H1 (cell line): ENCODE results near the gene NUMB. TPM values are rescaled to one million over a fixed set of nuclear protein-coding genes. Genes with fewer than 3 reads are reported as not detected.

Source experiments
- CTCF ChIA-PET: fragments of 300-600 bp; sonication (Branson Sonifier 250); formaldehyde crosslinking; loops from one replicate; lab custom pipeline; 2021; ENCODE audit not compliant: partially characterized antibody; lab: Charles Lee
- POLR2A ChIA-PET: fragments of 300-600 bp; sonication (Branson Sonifier 250); formaldehyde crosslinking; loops from one replicate; lab custom pipeline; 2021; ENCODE audit warnings: inconsistent platforms; ENCODE audit not compliant: partially characterized antibody; lab: Charles Lee
- DNase-seq, 2 experiments: peaks; one replicate each; pipeline versions ENCODE4 v3.0.0 to v3.0.0-alpha.2; 2010 to 2022; ENCODE audit warnings: low spot score in 2 of 2, low read depth in 1 of 2, mixed read lengths in 1 of 2
- FAIRE-seq: peaks from 2 replicates; lab custom pipeline; 2011; peaks lifted over from hg19 to GRCh38; lab: Jason Lieb, UNC
- H2AFZ ChIP-seq: 2 replicates; pipeline ENCODE4 v1.8.1; 2012; ENCODE audit warnings: low read length, inconsistent platforms
- H2AK5ac ChIP-seq: 2 replicates; pipeline ENCODE4 v1.6.1; 2013; ENCODE audit warnings: low read depth, low read length
- H2BK120ac ChIP-seq: replicated peaks from 2 replicates; pipeline ENCODE3; 2013; ENCODE audit warnings: low read depth, low read length, inconsistent platforms
- H2BK12ac ChIP-seq: 2 replicates; pipeline ENCODE4 v1.6.1; 2013; ENCODE audit warnings: low read depth, low read length
- H2BK15ac ChIP-seq: 2 replicates; pipeline ENCODE4 v1.6.1; 2013; ENCODE audit warnings: low read length
- H2BK20ac ChIP-seq: 2 replicates; pipeline ENCODE4 v1.6.1; 2013; ENCODE audit warnings: low read length
- H2BK5ac ChIP-seq: 2 replicates; pipeline ENCODE4 v1.6.1; 2013; ENCODE audit warnings: low read depth, low read length
- H3K14ac ChIP-seq: 2 replicates; pipeline ENCODE4 v1.6.1; 2013; ENCODE audit warnings: inconsistent platforms; ENCODE audit not compliant: insufficient read length
- H3K18ac ChIP-seq: 2 replicates; pipeline ENCODE4 v1.6.1; 2013; ENCODE audit warnings: low read length; ENCODE audit errors: extremely low read depth
- H3K23ac ChIP-seq: 2 replicates; pipeline ENCODE4 v1.6.1; 2013; ENCODE audit warnings: inconsistent platforms; ENCODE audit not compliant: insufficient read length
- H3K23me2 ChIP-seq: 2 replicates; pipeline ENCODE4 v1.6.1; 2013; ENCODE audit warnings: low read depth, low read length
- H3K27ac ChIP-seq: 2 replicates; pipeline ENCODE4 v1.6.1; 2011; ENCODE audit warnings: low read depth, low read length, inconsistent platforms
- H3K27me3 ChIP-seq, 4 experiments: replicated peaks in 1 of 4; 1 replicate in 1 of 4; 2 replicates in 3 of 4; pipeline versions ENCODE4 v1.6.1 to v1.8.1; 2011 to 2013; ENCODE audit warnings: low read length in 3 of 4, mild to moderate bottlenecking in 3 of 4, inconsistent platforms in 2 of 4, mixed read lengths in 2 of 4, moderate library complexity in 1 of 4; ENCODE audit not compliant: control insufficient read depth in 3 of 4, insufficient read depth in 3 of 4; ENCODE audit errors: extremely low read depth in 1 of 4
- H3K36me3 ChIP-seq, 4 experiments: 2 replicates each; pipeline versions ENCODE4 v1.6.1 to v1.8.1; 2011 to 2013; ENCODE audit warnings: mild to moderate bottlenecking in 4 of 4, low read length in 3 of 4, moderate library complexity in 2 of 4, control low read depth in 1 of 4, inconsistent platforms in 1 of 4; ENCODE audit not compliant: insufficient read depth in 4 of 4, control insufficient read depth in 2 of 4
- H3K4ac ChIP-seq: replicated peaks from 2 replicates; pipeline ENCODE3; 2013; ENCODE audit warnings: low read length, low read depth, mixed read lengths, inconsistent platforms; ENCODE audit not compliant: insufficient read length
- H3K4me1 ChIP-seq, 4 experiments: replicated peaks in 1 of 4; 1 replicate in 1 of 4; 2 replicates in 3 of 4; pipeline versions ENCODE4 v1.6.1 to v1.8.1; 2011 to 2013; ENCODE audit warnings: low read length in 3 of 4, inconsistent platforms in 2 of 4, mixed read lengths in 1 of 4; ENCODE audit not compliant: insufficient read depth in 4 of 4, control insufficient read depth in 3 of 4
- H3K4me2 ChIP-seq, 2 experiments: 2 replicates each; pipeline versions ENCODE4 v1.6.1 to v1.8.1; 2011 to 2013; ENCODE audit warnings: low read depth in 2 of 2, low read length in 2 of 2, control low read depth in 1 of 2, inconsistent platforms in 1 of 2, mild to moderate bottlenecking in 1 of 2; ENCODE audit not compliant: insufficient read depth in 1 of 2
- H3K4me3 ChIP-seq, 4 experiments: fragments of 200-600, 300-600 bp in 1 of 4; sonication (generic), shearing (Covaris generic), sonication (Bioruptor Twin) in 1 of 4; 2 replicates each; pipeline versions ENCODE4 v1.5.1 to v1.8.1; 2011 to 2016; ENCODE audit warnings: low read length in 4 of 4, low read depth in 3 of 4, control low read depth in 2 of 4, inconsistent platforms in 2 of 4, mild to moderate bottlenecking in 2 of 4, mixed read lengths in 1 of 4, moderate library complexity in 1 of 4; ENCODE audit not compliant: insufficient read depth in 2 of 4; ENCODE audit errors: extremely low read depth in 1 of 4
- H3K56ac ChIP-seq: replicated peaks from 2 replicates; pipeline ENCODE3; 2013; ENCODE audit warnings: low read depth, mild to moderate bottlenecking, mixed read lengths, low read length, inconsistent platforms; ENCODE audit not compliant: insufficient read length
- H3K79me1 ChIP-seq: 2 replicates; pipeline ENCODE4 v1.6.1; 2013; ENCODE audit warnings: low read depth, low read length, control low read depth
- H3K79me2 ChIP-seq, 2 experiments: 2 replicates each; pipeline versions ENCODE4 v1.6.1 to v1.8.1; 2012 to 2013; ENCODE audit warnings: low read length in 2 of 2, mild to moderate bottlenecking in 2 of 2, inconsistent platforms in 1 of 2; ENCODE audit not compliant: insufficient read depth in 2 of 2, control insufficient read depth in 1 of 2
- H3K9ac ChIP-seq, 4 experiments: replicated peaks in 1 of 4; 1 replicate in 1 of 4; 2 replicates in 3 of 4; pipeline versions ENCODE4 v1.6.1 to v1.8.1; 2011 to 2013; ENCODE audit warnings: low read depth in 3 of 4, low read length in 3 of 4, control low read depth in 2 of 4, mild to moderate bottlenecking in 2 of 4, moderate library complexity in 2 of 4, inconsistent platforms in 1 of 4; ENCODE audit errors: extremely low read depth in 1 of 4
- H3K9me3 ChIP-seq, 2 experiments: 2 replicates each; pipeline versions ENCODE4 v1.6.1 to v1.8.1; 2012 to 2013; ENCODE audit warnings: mild to moderate bottlenecking in 2 of 2, moderate library complexity in 2 of 2, control low read depth in 1 of 2, inconsistent platforms in 1 of 2, low read depth in 1 of 2, low read length in 1 of 2, mixed read lengths in 1 of 2; ENCODE audit not compliant: insufficient read depth in 2 of 2
- H4K20me1 ChIP-seq, 2 experiments: replicated peaks in 1 of 2; 2 replicates each; pipeline versions ENCODE3 to v1.8.1; 2011 to 2013; ENCODE audit warnings: inconsistent platforms in 2 of 2, low read length in 2 of 2, mild to moderate bottlenecking in 1 of 2; ENCODE audit not compliant: insufficient read depth in 2 of 2, control insufficient read depth in 1 of 2
- H4K5ac ChIP-seq: 2 replicates; pipeline ENCODE4 v1.6.1; 2013; ENCODE audit warnings: low read length, low read depth, mixed read lengths, inconsistent platforms; ENCODE audit not compliant: insufficient read length
- H4K8ac ChIP-seq: 2 replicates; pipeline ENCODE4 v1.8.0; 2013; ENCODE audit warnings: mild to moderate bottlenecking, moderate library complexity, low read length, inconsistent platforms; ENCODE audit not compliant: insufficient read depth; ENCODE audit errors: extremely low read depth
- H4K91ac ChIP-seq: replicated peaks from 2 replicates; pipeline ENCODE3; 2013; ENCODE audit warnings: low read length, mixed read lengths, inconsistent platforms; ENCODE audit not compliant: insufficient read length
- JUN ChIP-seq: IDR thresholded peaks from 2 replicates; pipeline ENCODE4 v1.6.1; 2011; ENCODE audit warnings: low read depth, mild to moderate bottlenecking, improper control_type of control experiment, low read length
- JUND ChIP-seq: IDR thresholded peaks from 2 replicates; pipeline ENCODE4 v1.6.1; 2011; ENCODE audit warnings: mild to moderate bottlenecking, improper control_type of control experiment, low read length
- KDM4A ChIP-seq: IDR thresholded peaks from one replicate; pipeline ENCODE4 v1.7.1; 2012; ENCODE audit warnings: low read depth, mild to moderate bottlenecking, moderate library complexity, low read length, inconsistent platforms; ENCODE audit not compliant: severe bottlenecking
- NRF1 ChIP-seq: IDR thresholded peaks from 2 replicates; pipeline ENCODE4 v1.6.1; 2011; ENCODE audit warnings: mild to moderate bottlenecking, low read depth, low read length, improper control_type of control experiment
- RAD21 ChIP-seq, 2 experiments: IDR thresholded peaks in 1 of 2; conservative IDR thresholded peaks in 1 of 2; 2 replicates each; pipeline ENCODE4 v1.6.1; 2011; ENCODE audit warnings: low read depth in 2 of 2, low read length in 2 of 2, improper control_type of control experiment in 1 of 2, inconsistent platforms in 1 of 2, mild to moderate bottlenecking in 1 of 2, moderate library complexity in 1 of 2
- RXRA ChIP-seq: IDR thresholded peaks from 2 replicates; pipeline ENCODE4 v1.6.1; 2011; ENCODE audit warnings: low read depth, mild to moderate bottlenecking, low read length, moderate library complexity; ENCODE audit not compliant: insufficient read depth
- SIX5 ChIP-seq: IDR thresholded peaks from 2 replicates; pipeline ENCODE4 v1.6.1; 2011; ENCODE audit warnings: mild to moderate bottlenecking, low read depth, low read length
- SP1 ChIP-seq: IDR thresholded peaks from 2 replicates; pipeline ENCODE4 v1.6.1; 2011; ENCODE audit warnings: low read depth, low read length
- WGBS, 2 experiments: shearing (Covaris generic) in 1 of 2; methylation state at CpG; one replicate each; pipeline versions ENCODE4 v1.1.6 to v1.1.7; 2013 to 2015; ENCODE audit warnings: low lambda C conversion rate in 2 of 2, mixed read lengths in 2 of 2, inconsistent platforms in 1 of 2, low coverage in 1 of 2, missing lambda C conversion rate in 1 of 2; ENCODE audit not compliant: insufficient replicate concordance in 2 of 2, insufficient coverage in 1 of 2, insufficient read length in 1 of 2; ENCODE audit errors: extremely low coverage in 1 of 2, missing lambda C conversion rate in 1 of 2; 5-methylcytosine and 5-hydroxymethylcytosine counted together
- polyA plus RNA-seq, 7 experiments: library from polyadenylated mRNA; depleted of rRNA in 3 of 7; stranded (reverse) in 5 of 7; unstranded in 2 of 7; fragments of >200 nt in 5 of 7; fragments of 200-250 nt in 2 of 7; gene quantifications; 1 replicate in 5 of 7; 2 replicates in 1 of 7; 4 replicates in 1 of 7; pipeline versions ENCODE4 v1.2.1 to v1.2.3, GENCODE V29; 2011 to 2013; ENCODE audit warnings: missing spikeins in 2 of 7, mixed read lengths in 2 of 7
- total RNA-seq: library from RNA; stranded (reverse); fragmentation: NEBNext Ultra II Directional; extraction: Animal tissue kit (Norgen Biotek cat#: 25700); gene quantifications from 2 replicates; pipeline ENCODE4 v1.2.1, GENCODE V29; 2021

Gene NUMB
- total and polyA plus RNA-seq, 2 of the 8 experiments (the other 6 are each of a cell fraction or from before 2014, with no cell fraction given), result 54.3 to 78.1 TPM

DNA sequence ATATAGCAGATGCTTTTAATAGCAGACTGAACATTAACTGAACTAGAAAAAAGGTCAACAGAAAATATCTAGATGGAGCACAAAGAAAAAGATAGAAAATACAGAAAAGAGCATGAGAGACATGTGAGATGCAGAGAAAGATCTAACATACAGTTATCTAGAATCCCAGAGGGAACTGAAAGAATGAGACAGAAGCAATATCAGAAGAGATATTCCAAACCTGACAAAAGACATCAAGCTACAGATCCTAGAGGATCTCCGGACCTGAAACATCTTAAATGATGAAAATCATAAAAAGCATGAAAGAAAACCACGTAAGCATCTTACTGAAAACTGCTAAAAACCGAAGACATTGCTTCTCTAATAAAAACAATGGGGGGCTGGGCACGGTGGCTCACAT is 75.0 kb downstream of the NUMB start:
- H3K4me2 ChIP-seq, result no peak overlapping the region
- H4K5ac ChIP-seq, result no peak overlapping the region
- no peak overlapping the region for H2BK120ac ChIP-seq
- H3K18ac ChIP-seq, result no peak overlapping the region
- FAIRE-seq, result no peak
- H3K9me3 ChIP-seq, result no peaks in the 10 kb centered on the region
- 87% methylated on average over 4 of the region's 4 CpGs; no CpG with 5 or more reads in 1 of the 2 experiments for WGBS, 2 experiments
- no peak overlapping the region for H3K23ac ChIP-seq
- peaks cover 0 to 3% of the 10 kb centered on the region in 2 experiments; a peak in 1 of 4 replicates for H3K79me2 ChIP-seq
- no peak overlapping the region for H3K4me3 ChIP-seq
- no peak overlapping the region for H2BK12ac ChIP-seq
- no peak overlapping the region for H3K27ac ChIP-seq
- no peak overlapping the region for H2BK20ac ChIP-seq
- no peaks in the 10 kb centered on the region for H3K27me3 ChIP-seq
- no peak overlapping the region for H4K8ac ChIP-seq
- H3K56ac ChIP-seq, result no peak overlapping the region
- no peaks in the 10 kb centered on the region for H3K23me2 ChIP-seq
- H2AK5ac ChIP-seq, result no peak overlapping the region
- no peak overlapping the region for H3K4ac ChIP-seq
- no peak overlapping the region for H3K14ac ChIP-seq
- no peak overlapping the region for H2AFZ ChIP-seq
- no peaks in the 10 kb centered on the region for H3K4me1 ChIP-seq
- no peaks in the 10 kb centered on the region for H3K36me3 ChIP-seq
- H2BK15ac ChIP-seq, result no peak overlapping the region
- no peak for TF ChIP-seq KDM4A
- TF ChIP-seq JUND, result no peak
- TF ChIP-seq SIX5, result no peak
- TF ChIP-seq RXRA, result no peak
- TF ChIP-seq SP1, result no peak
- no peak for TF ChIP-seq NRF1
- TF ChIP-seq RAD21 (IDR thresholded peaks at IDR 0.05 in 1 of 2, conservative IDR thresholded peaks at IDR 0.05 in 1 of 2; ENCODE audit: low read depth in 2 of 2, low read length in 2 of 2), result no peak
- no peak for TF ChIP-seq JUN
- no peaks in the 10 kb centered on the region for H3K79me1 ChIP-seq
- H4K20me1 ChIP-seq, result peaks cover 0 to 2% of the 10 kb centered on the region in 2 experiments
- no peak overlapping the region for H2BK5ac ChIP-seq
- DNase-seq, result no peak
- ChIA-PET POLR2A (interaction anchor here (0.6 kb wide), 1 partner anchor 30 kb away, joined by 4 read pairs; no protein-coding TSS in a partner anchor), CTCF (interaction anchor here (1.2 kb wide), 1 partner anchor 10 kb away, joined by 5 read pairs; no protein-coding TSS in a partner anchor)
- no peak overlapping the region for H3K9ac ChIP-seq
- H4K91ac ChIP-seq, result no peak overlapping the region
